ENCODE measurements around the gene PDE7B. TPM values are rescaled to one million over a fixed set of nuclear protein-coding genes. Genes with fewer than 3 reads are reported as not detected.

PDE7B gene
- total and polyA plus RNA-seq, 3 experiments from 2014 or later: 0.04 to 0.24 (median 0.07) TPM

DNA sequence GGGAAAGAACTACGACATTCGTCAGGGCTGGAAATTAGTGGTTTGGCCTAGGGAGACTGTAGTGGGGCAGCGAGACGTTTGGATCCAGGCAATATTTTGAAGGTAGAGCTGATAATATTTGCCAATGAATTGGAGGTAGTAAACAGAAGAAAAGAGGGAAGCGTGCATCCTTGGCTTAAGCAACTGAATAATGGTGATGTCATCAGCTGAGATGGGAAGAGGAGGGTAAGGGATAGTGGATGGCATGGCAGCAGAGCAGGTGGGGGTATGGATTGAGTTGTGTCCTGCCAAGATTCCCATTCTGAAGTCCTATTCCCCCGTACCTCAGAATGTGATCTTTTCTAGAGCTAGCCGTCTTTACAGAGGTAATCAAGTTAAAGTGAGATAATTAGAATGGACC is 119.2 kb downstream of the PDE7B start:
- Histone ChIP-seq H3K9me3 (ENCODE audit: low read length) (no peaks in the 10 kb centered on the region), H3K27me3 (ENCODE audit: insufficient read depth, low read length, poor library complexity, severe bottlenecking) (no peaks in the 10 kb centered on the region), H3K4me3 (ENCODE audit: low read length) (no peak overlapping the region), H3K27ac (ENCODE audit: low read depth, low read length) (no peak overlapping the region), H3K4me1 (ENCODE audit: insufficient read depth, low read length) (no peaks in the 10 kb centered on the region), H3K36me3 (ENCODE audit: insufficient read depth, low read length) (no peaks in the 10 kb centered on the region)
- no peaks in the 10 kb centered on the region for H3K36me3 Mint-ChIP-seq
- ChIA-PET POLR2A (no interaction called here), CTCF (no interaction called here)
- H3K4me1 Mint-ChIP-seq: no peaks in the 10 kb centered on the region
- no peak overlapping the region for H3K4me3 Mint-ChIP-seq
- H3K27ac Mint-ChIP-seq: no peak overlapping the region
- H3K27me3 Mint-ChIP-seq: peaks cover 9% of the 10 kb centered on the region in 2 donors
- no peak for DNase-seq
- peaks cover 0 to 3% (median 0%) of the 10 kb centered on the region in 5 donors for H3K9me3 Mint-ChIP-seq

DNA sequence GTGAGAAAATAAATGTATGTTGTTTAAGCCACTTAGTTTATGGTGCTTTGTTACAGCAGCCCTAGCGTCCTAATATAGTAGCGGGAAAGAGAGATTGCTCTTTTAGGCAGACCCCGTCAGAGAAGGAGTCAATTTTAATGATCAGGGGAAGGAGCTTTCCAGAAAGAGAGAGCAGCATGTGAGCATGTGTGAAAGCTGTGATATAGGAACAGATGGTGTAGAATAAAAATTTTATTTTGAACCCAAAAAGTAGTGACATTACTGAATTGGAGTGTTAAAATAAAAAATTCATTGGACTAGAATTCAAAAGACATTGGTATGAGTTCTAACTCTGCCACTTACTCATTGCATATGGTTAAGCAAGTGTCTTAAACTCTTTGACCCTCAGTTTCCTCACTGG is 119.8 kb downstream of the PDE7B start:
- no peak for DNase-seq
- Mint-ChIP-seq H3K27me3 (peaks cover 9% of the 10 kb centered on the region in 2 donors), H3K27ac (no peak overlapping the region), H3K36me3 (no peaks in the 10 kb centered on the region), H3K4me1 (no peaks in the 10 kb centered on the region), H3K9me3 (peaks cover 0 to 3% (median 0%) of the 10 kb centered on the region in 5 donors), H3K4me3 (no peak overlapping the region)
- no peaks in the 10 kb centered on the region for H3K9me3 ChIP-seq (ENCODE audit: low read length)
- H3K4me3 ChIP-seq (ENCODE audit: low read length): no peak overlapping the region
- ChIA-PET CTCF (interaction anchor here (0.7 kb wide), 1 partner anchor 21 kb away, joined by 3 read pairs; no protein-coding TSS in a partner anchor), POLR2A (no interaction called here)
- H3K4me1 ChIP-seq (ENCODE audit: insufficient read depth, low read length): no peaks in the 10 kb centered on the region
- H3K36me3 ChIP-seq (ENCODE audit: insufficient read depth, low read length): no peaks in the 10 kb centered on the region
- no peaks in the 10 kb centered on the region for H3K27me3 ChIP-seq (ENCODE audit: insufficient read depth, low read length, poor library complexity, severe bottlenecking)
- no peak overlapping the region for H3K27ac ChIP-seq (ENCODE audit: low read depth, low read length)

GRCh38 chr6:135972150-135972549 is 120.6 kb downstream of the PDE7B start:
- H3K36me3 ChIP-seq (ENCODE audit: insufficient read depth, low read length): no peaks in the 10 kb centered on the region
- CTCF ChIA-PET: interaction anchor here (0.7 kb wide), 1 partner anchor 20 kb away, joined by 3 read pairs; no protein-coding TSS in a partner anchor

GRCh38 chr6:135972586-135972985 is 121.1 kb downstream of the PDE7B start:
- Histone ChIP-seq H3K36me3 (ENCODE audit: insufficient read depth, low read length) (no peaks in the 10 kb centered on the region), H3K27me3 (ENCODE audit: insufficient read depth, low read length, poor library complexity, severe bottlenecking) (no peaks in the 10 kb centered on the region), H3K27ac (ENCODE audit: low read depth, low read length) (no peak overlapping the region), H3K4me1 (ENCODE audit: insufficient read depth, low read length) (no peaks in the 10 kb centered on the region), H3K9me3 (ENCODE audit: low read length) (no peaks in the 10 kb centered on the region), H3K4me3 (ENCODE audit: low read length) (no peak overlapping the region)
- Mint-ChIP-seq H3K27ac (no peak overlapping the region), H3K9me3 (peaks cover 0 to 3% (median 0%) of the 10 kb centered on the region in 5 donors), H3K4me1 (no peaks in the 10 kb centered on the region), H3K27me3 (peaks cover 6 to 9% of the 10 kb centered on the region in 2 donors), H3K36me3 (no peaks in the 10 kb centered on the region), H3K4me3 (no peak overlapping the region)
- no peak for DNase-seq
- CTCF ChIA-PET: no interaction called here
- POLR2A ChIA-PET: no interaction called here

More at GRCh38 chr6:135972150-135972549, 120.6 kb downstream of the PDE7B start:
- Mint-ChIP-seq H3K4me3 (no peak overlapping the region), H3K9me3 (peaks cover 0 to 3% (median 0%) of the 10 kb centered on the region in 5 donors), H3K27ac (no peak overlapping the region), H3K4me1 (no peaks in the 10 kb centered on the region), H3K27me3 (peaks cover 6 to 9% of the 10 kb centered on the region in 2 donors), H3K36me3 (no peaks in the 10 kb centered on the region)
- H3K9me3 ChIP-seq (ENCODE audit: low read length): no peaks in the 10 kb centered on the region
- POLR2A ChIA-PET: no interaction called here
- DNase-seq: no peak
- no peak overlapping the region for H3K27ac ChIP-seq (ENCODE audit: low read depth, low read length)
- no peaks in the 10 kb centered on the region for H3K4me1 ChIP-seq (ENCODE audit: insufficient read depth, low read length)
- H3K4me3 ChIP-seq (ENCODE audit: low read length): no peak overlapping the region
- H3K27me3 ChIP-seq (ENCODE audit: insufficient read depth, low read length, poor library complexity, severe bottlenecking): no peaks in the 10 kb centered on the region

- no peak overlapping the region for H3K27ac ChIP-seq (ENCODE audit: low read depth, low read length)
- ChIA-PET CTCF (no interaction called here), POLR2A (no interaction called here)
- H3K9me3 ChIP-seq (ENCODE audit: low read length): no peaks in the 10 kb centered on the region
- Mint-ChIP-seq H3K4me3 (no peak overlapping the region), H3K9me3 (peaks cover 0 to 1% (median 0%) of the 10 kb centered on the region in 5 donors), H3K36me3 (no peaks in the 10 kb centered on the region), H3K27ac (no peak overlapping the region), H3K27me3 (peaks cover 4 to 6% of the 10 kb centered on the region in 2 donors), H3K4me1 (no peaks in the 10 kb centered on the region)
- no peaks in the 10 kb centered on the region for H3K4me1 ChIP-seq (ENCODE audit: insufficient read depth, low read length)
- no peaks in the 10 kb centered on the region for H3K36me3 ChIP-seq (ENCODE audit: insufficient read depth, low read length)
- no peak overlapping the region for H3K4me3 ChIP-seq (ENCODE audit: low read length)
- no peaks in the 10 kb centered on the region for H3K27me3 ChIP-seq (ENCODE audit: insufficient read depth, low read length, poor library complexity, severe bottlenecking)
- no peak for DNase-seq
These were observed 122.9 kb downstream of the PDE7B start for GRCh38 chr6:135974426-135974825.

- Mint-ChIP-seq H3K9me3 (peaks cover 0 to 4% (median 1%) of the 10 kb centered on the region in 5 donors), H3K27me3 (peaks cover 0 to 4% of the 10 kb centered on the region in 2 donors), H3K27ac (no peak overlapping the region), H3K4me1 (no peaks in the 10 kb centered on the region), H3K4me3 (no peak overlapping the region), H3K36me3 (no peaks in the 10 kb centered on the region)
- H3K4me3 ChIP-seq (ENCODE audit: low read length): no peak overlapping the region
- POLR2A ChIA-PET: no interaction called here
- DNase-seq: no peak
- no peaks in the 10 kb centered on the region for H3K36me3 ChIP-seq (ENCODE audit: insufficient read depth, low read length)
- H3K9me3 ChIP-seq (ENCODE audit: low read length): no peaks in the 10 kb centered on the region
- H3K4me1 ChIP-seq (ENCODE audit: insufficient read depth, low read length): no peaks in the 10 kb centered on the region
- H3K27ac ChIP-seq (ENCODE audit: low read depth, low read length): no peak overlapping the region
- CTCF ChIA-PET: no interaction called here
- no peaks in the 10 kb centered on the region for H3K27me3 ChIP-seq (ENCODE audit: insufficient read depth, low read length, poor library complexity, severe bottlenecking)
These were observed 125.1 kb downstream of the PDE7B start for GRCh38 chr6:135976585-135976984.

GRCh38 chr6:135983093-135983492 is 131.6 kb downstream of the PDE7B start:
- Mint-ChIP-seq H3K27ac (no peak overlapping the region), H3K27me3 (no peaks in the 10 kb centered on the region), H3K4me1 (no peaks in the 10 kb centered on the region), H3K9me3 (peaks cover 0 to 4% (median 1%) of the 10 kb centered on the region in 5 donors), H3K4me3 (no peak overlapping the region), H3K36me3 (no peaks in the 10 kb centered on the region)
- no peak for DNase-seq
- Histone ChIP-seq H3K4me1 (ENCODE audit: insufficient read depth, low read length) (no peaks in the 10 kb centered on the region), H3K27me3 (ENCODE audit: insufficient read depth, low read length, poor library complexity, severe bottlenecking) (no peaks in the 10 kb centered on the region), H3K36me3 (ENCODE audit: insufficient read depth, low read length) (no peaks in the 10 kb centered on the region), H3K27ac (ENCODE audit: low read depth, low read length) (no peak overlapping the region), H3K9me3 (ENCODE audit: low read length) (no peaks in the 10 kb centered on the region), H3K4me3 (ENCODE audit: low read length) (no peak overlapping the region)
- CTCF ChIA-PET: no interaction called here
- POLR2A ChIA-PET: no interaction called here

GRCh38 chr6:135983718-135984343 is 132.3 kb downstream of the PDE7B start:
- H3K9me3 Mint-ChIP-seq: peaks cover 0 to 4% (median 1%) of the 10 kb centered on the region in 5 donors
- H3K9me3 ChIP-seq (ENCODE audit: low read length): no peaks in the 10 kb centered on the region
- H3K4me1 ChIP-seq (ENCODE audit: insufficient read depth, low read length): no peaks in the 10 kb centered on the region
- no peak for DNase-seq
- H3K27ac Mint-ChIP-seq: no peak overlapping the region
- H3K36me3 Mint-ChIP-seq: no peaks in the 10 kb centered on the region
- no peak overlapping the region for H3K27ac ChIP-seq (ENCODE audit: low read depth, low read length)
- H3K27me3 ChIP-seq (ENCODE audit: insufficient read depth, low read length, poor library complexity, severe bottlenecking): no peaks in the 10 kb centered on the region
- no peaks in the 10 kb centered on the region for H3K27me3 Mint-ChIP-seq
- no peak overlapping the region for H3K4me3 Mint-ChIP-seq
- H3K36me3 ChIP-seq (ENCODE audit: insufficient read depth, low read length): no peaks in the 10 kb centered on the region
- no peak overlapping the region for H3K4me3 ChIP-seq (ENCODE audit: low read length)
- CTCF ChIA-PET: no interaction called here
- POLR2A ChIA-PET: no interaction called here
- no peaks in the 10 kb centered on the region for H3K4me1 Mint-ChIP-seq

All from CD8-positive, alpha-beta memory T cell (primary cell).